Heart left ventricle (tissue), 13 donors: Measurements from ENCODE around the gene IFNAR1.

Source experiments
- POLR2A ChIP-seq, 2 donors: fragments of 450-650 bp; IDR thresholded peaks; one replicate each; pipeline ENCODE4 v1.6.1; 2017; ENCODE audit warnings: antibody characterized with exemption in 2 of 2, mild to moderate bottlenecking in 2 of 2, moderate library complexity in 2 of 2
- TF ChIP-seq, protein P1 (sequence below), 12 donors: fragments of 200-600 bp; sonication (generic) in 4 of 12; IDR thresholded peaks; one replicate each; pipeline versions ENCODE4 v1.5.0 to v1.8.0; 2018 to 2022; ENCODE audit warnings: antibody characterized with exemption in 12 of 12, mild to moderate bottlenecking in 5 of 12
- donor health status: ischemic (EF 13 %, LVEDD 7.1; RV severe dilation, severe dysfunction).
- donor health status: DM: no; HTN: yes; CAD: no.
- donor health status: DM: no; HTN: no; CAD: no.
- donor health status: ischemic (EF 25% LVEDD 6.9; RV normal size, moderate dysfunction).
- donor health status: ischemic (EF 25% LVEDD 5.7; RV mildly dilated, moderate dysfunction).
- donor health status: ischemic (EF 35%, LVEDD 5.7; RV mildly dilated, moderate dysfunction).
- donor health status: nonischemic (EF 11% LVEDD 7.7; RV severe dilation, severe dysfunction).
- donor health status: DM: yes; HTN: yes; CAD: no.
- donor health status: PGD.
- donor health status: ischemic (EF 29% LVEDD 5.4; RV normal size, mild dysfunction).
- donor health status: nonischemic (EF 23%, LVEDD 6.1; RV moderate dilation, normal function).

DNA sequence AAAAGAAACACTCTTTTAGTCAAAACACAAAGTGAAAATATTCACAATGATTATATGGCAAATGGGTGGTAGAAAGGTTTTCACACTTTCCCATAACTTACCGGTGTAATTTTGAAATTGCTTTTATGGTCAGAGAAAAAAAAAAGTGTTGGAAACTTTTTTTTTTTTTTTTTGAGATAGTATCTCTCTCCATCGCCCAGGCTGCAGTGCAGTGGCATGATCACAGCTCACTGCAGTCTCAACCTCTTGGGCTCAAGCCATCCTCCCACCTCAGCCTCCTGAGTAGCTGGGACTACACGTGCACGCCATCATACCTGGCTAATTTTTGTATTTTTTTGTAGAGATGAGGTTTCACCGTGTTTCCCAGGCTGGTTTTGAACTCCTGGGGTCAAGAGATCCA is 81.7 kb downstream of the IFNAR1 start:
- no peak for TF ChIP-seq POLR2A (IDR thresholded peaks at IDR 0.05)
- TF ChIP-seq, protein P1, sequence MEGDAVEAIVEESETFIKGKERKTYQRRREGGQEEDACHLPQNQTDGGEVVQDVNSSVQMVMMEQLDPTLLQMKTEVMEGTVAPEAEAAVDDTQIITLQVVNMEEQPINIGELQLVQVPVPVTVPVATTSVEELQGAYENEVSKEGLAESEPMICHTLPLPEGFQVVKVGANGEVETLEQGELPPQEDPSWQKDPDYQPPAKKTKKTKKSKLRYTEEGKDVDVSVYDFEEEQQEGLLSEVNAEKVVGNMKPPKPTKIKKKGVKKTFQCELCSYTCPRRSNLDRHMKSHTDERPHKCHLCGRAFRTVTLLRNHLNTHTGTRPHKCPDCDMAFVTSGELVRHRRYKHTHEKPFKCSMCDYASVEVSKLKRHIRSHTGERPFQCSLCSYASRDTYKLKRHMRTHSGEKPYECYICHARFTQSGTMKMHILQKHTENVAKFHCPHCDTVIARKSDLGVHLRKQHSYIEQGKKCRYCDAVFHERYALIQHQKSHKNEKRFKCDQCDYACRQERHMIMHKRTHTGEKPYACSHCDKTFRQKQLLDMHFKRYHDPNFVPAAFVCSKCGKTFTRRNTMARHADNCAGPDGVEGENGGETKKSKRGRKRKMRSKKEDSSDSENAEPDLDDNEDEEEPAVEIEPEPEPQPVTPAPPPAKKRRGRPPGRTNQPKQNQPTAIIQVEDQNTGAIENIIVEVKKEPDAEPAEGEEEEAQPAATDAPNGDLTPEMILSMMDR (IDR thresholded peaks at IDR 0.05), result no peak
